Keratinocyte (primary cell): ENCODE results near the gene SH3BP5L. TPM values are rescaled to one million over a fixed set of nuclear protein-coding genes. Genes with fewer than 3 reads are reported as not detected.

Experiments used
- DNase-seq: peaks from one replicate; pipeline ENCODE4 v3.0.0-alpha.2; 2011; ENCODE audit warnings: low read depth, missing footprints, low spot score
- FAIRE-seq: peaks from 2 replicates; lab custom pipeline; 2011; peaks lifted over from hg19 to GRCh38; lab: Jason Lieb, UNC
- H2AFZ ChIP-seq: 2 replicates; pipeline ENCODE4 v1.6.0; 2012; ENCODE audit warnings: low read length, control low read depth, inconsistent platforms; ENCODE audit not compliant: control insufficient read depth
- H3K27ac ChIP-seq: 2 replicates; pipeline ENCODE4 v1.5.1; 2011; ENCODE audit warnings: low read length; ENCODE audit not compliant: control insufficient read depth, insufficient read depth
- H3K27me3 ChIP-seq: 3 replicates; pipeline ENCODE4 v1.6.0; 2011; ENCODE audit warnings: low read length; ENCODE audit not compliant: control insufficient read depth, insufficient read depth; ENCODE audit errors: extremely low read depth
- H3K36me3 ChIP-seq, 2 experiments: 2 replicates in 1 of 2; 3 replicates in 1 of 2; pipeline ENCODE4 v1.5.1; 2011; ENCODE audit warnings: low read length in 2 of 2, mild to moderate bottlenecking in 1 of 2; ENCODE audit not compliant: control insufficient read depth in 2 of 2, insufficient read depth in 2 of 2; ENCODE audit errors: extremely low read depth in 1 of 2
- H3K4me1 ChIP-seq: 3 replicates; pipeline ENCODE4 v1.5.1; 2011; ENCODE audit warnings: low read length; ENCODE audit not compliant: control insufficient read depth, insufficient read depth; ENCODE audit errors: extremely low read depth
- H3K4me2 ChIP-seq: 3 replicates; pipeline ENCODE4 v1.6.0; 2011; ENCODE audit warnings: low read depth, low read length; ENCODE audit not compliant: control insufficient read depth, insufficient read depth; ENCODE audit errors: extremely low read depth
- H3K4me3 ChIP-seq, 3 experiments: fragments of 200-600 bp in 1 of 3; sonication (generic) in 1 of 3; 2 replicates in 2 of 3; 3 replicates in 1 of 3; pipeline ENCODE4 v1.5.1; 2011 to 2016; ENCODE audit warnings: low read length in 3 of 3, mild to moderate bottlenecking in 3 of 3, control low read depth in 2 of 3, inconsistent platforms in 1 of 3, low read depth in 1 of 3, mixed read lengths in 1 of 3, mixed run types in 1 of 3, moderate library complexity in 1 of 3; ENCODE audit not compliant: control insufficient read depth in 2 of 3, insufficient read depth in 2 of 3; ENCODE audit errors: extremely low read depth in 1 of 3
- H3K79me2 ChIP-seq: 2 replicates; pipeline ENCODE4 v1.6.0; 2012; ENCODE audit warnings: low read length; ENCODE audit not compliant: control insufficient read depth, insufficient read depth
- H3K9ac ChIP-seq: 3 replicates; pipeline ENCODE4 v1.6.0; 2011; ENCODE audit warnings: low read length; ENCODE audit not compliant: control insufficient read depth, insufficient read depth; ENCODE audit errors: extremely low read depth
- H3K9me1 ChIP-seq: 3 replicates; pipeline ENCODE4 v1.6.0; 2011; ENCODE audit warnings: low read length; ENCODE audit not compliant: control insufficient read depth, insufficient read depth; ENCODE audit errors: extremely low read depth
- H3K9me3 ChIP-seq: 2 replicates; pipeline ENCODE4 v1.5.1; 2012; ENCODE audit warnings: low read depth, low read length; ENCODE audit not compliant: control insufficient read depth
- H4K20me1 ChIP-seq: 3 replicates; pipeline ENCODE4 v1.6.0; 2011; ENCODE audit warnings: low read length; ENCODE audit not compliant: control insufficient read depth, insufficient read depth; ENCODE audit errors: extremely low read depth
- CTCF ChIP-seq, 3 experiments: IDR thresholded peaks in 1 of 3; conservative IDR thresholded peaks in 1 of 3; optimal IDR thresholded peaks in 1 of 3; 2 replicates in 2 of 3; 3 replicates in 1 of 3; pipeline versions ENCODE3 to v1.5.1; 2011; ENCODE audit warnings: low read length in 3 of 3, mild to moderate bottlenecking in 3 of 3, moderate library complexity in 2 of 3, control low read depth in 1 of 3, inconsistent platforms in 1 of 3; ENCODE audit not compliant: insufficient read depth in 2 of 3; ENCODE audit errors: extremely low read depth in 1 of 3
- EZH2 ChIP-seq: IDR thresholded peaks from one replicate; pipeline ENCODE4 v1.6.1; 2012; ENCODE audit warnings: inconsistent platforms, mild to moderate bottlenecking, low read length, moderate library complexity
- dilution Hi-C: fragments of 300-500 bp; cut with MboI; formaldehyde crosslinking; loops from one replicate; pipeline ENCODE4 v1.7.0; 2020; ENCODE audit warnings: low sequenced_read_pairs; ENCODE audit not compliant: extremely low pct_ligation_motif_present
- polyA plus RNA-seq, 5 experiments: library from polyadenylated mRNA; depleted of rRNA in 3 of 5; stranded (reverse) in 3 of 5; stranded (forward) in 1 of 5; unstranded in 1 of 5; fragments of >200 nt; gene quantifications; 1 replicate in 1 of 5; 2 replicates in 3 of 5; 3 replicates in 1 of 5; pipeline versions ENCODE4 v1.2.1 to v1.2.3, GENCODE V29; 2011 to 2012; ENCODE audit warnings: missing spikeins in 2 of 5, low read depth in 1 of 5, low replicate concordance in 1 of 5

Gene SH3BP5L
- polyA plus RNA-seq, 1 donor (not counting 4 experiments of a cell fraction or from before 2014, with no cell fraction given): 13.2 TPM

GRCh38 chr1:248818505-248819374 is 7.0 kb downstream of the SH3BP5L start:
- Histone ChIP-seq H3K4me3 (no peak overlapping the region), H3K9me1 (peaks cover 2% of the 10 kb centered on the region), H3K9ac (no peak overlapping the region), H3K4me1 (peaks cover 8% of the 10 kb centered on the region), H3K27me3 (no peaks in the 10 kb centered on the region), H2AFZ (no peak overlapping the region), H3K79me2 (peaks cover 45% of the 10 kb centered on the region), H3K36me3 (peaks cover 33 to 40% of the 10 kb centered on the region in 2 experiments), H3K27ac (no peak overlapping the region), H4K20me1 (no peaks in the 10 kb centered on the region), H3K9me3 (no peaks in the 10 kb centered on the region), H3K4me2 (no peak overlapping the region)
- DNase-seq (no peak), FAIRE-seq (no peak)
- dilution Hi-C loops: no loop called here
- TF ChIP-seq CTCF (optimal IDR thresholded peaks at IDR 0.05 in 1 of 3, IDR thresholded peaks at IDR 0.05 in 1 of 3, conservative IDR thresholded peaks at IDR 0.05 in 1 of 3; ENCODE audit: extremely low read depth in 1 of 3, insufficient read depth in 2 of 3, low read length in 3 of 3) (no peak), EZH2 (no peak)

- peaks cover 27 to 44% of the 10 kb centered on the region in 2 experiments for H3K36me3 ChIP-seq
- no peak overlapping the region for H3K9ac ChIP-seq
- no peak for FAIRE-seq
- DNase-seq: no peak
- H3K4me1 ChIP-seq: no peaks in the 10 kb centered on the region
- H3K9me1 ChIP-seq: peaks cover under 1% of the 10 kb centered on the region
- no peaks in the 10 kb centered on the region for H4K20me1 ChIP-seq
- no peak overlapping the region for H3K27ac ChIP-seq
- dilution Hi-C loops: no loop called here
- H3K4me2 ChIP-seq: no peak overlapping the region
- no peaks in the 10 kb centered on the region for H3K9me3 ChIP-seq
- H3K79me2 ChIP-seq: peaks cover 30% of the 10 kb centered on the region
- H3K27me3 ChIP-seq: no peaks in the 10 kb centered on the region
- no peak for TF ChIP-seq EZH2
- no peak for TF ChIP-seq CTCF (optimal IDR thresholded peaks at IDR 0.05 in 1 of 3, IDR thresholded peaks at IDR 0.05 in 1 of 3, conservative IDR thresholded peaks at IDR 0.05 in 1 of 3; ENCODE audit: extremely low read depth in 1 of 3, insufficient read depth in 2 of 3, low read length in 3 of 3)
- no peak overlapping the region for H2AFZ ChIP-seq
- no peak overlapping the region for H3K4me3 ChIP-seq
These were observed 8.7 kb downstream of the SH3BP5L start for GRCh38 chr1:248817065-248817464.
